RWPE1 (cell line): ENCODE measurements around the gene RHBDF2.

Source experiments
- CTCF ChIA-PET: fragments of 350-600 bp; sonication (Branson Sonifier 250); formaldehyde crosslinking; extraction: SDS; loops from one replicate; lab custom pipeline; 2021; lab: Yijun Ruan, JAX
- POLR2A ChIA-PET: fragments of 400-600 bp; formaldehyde crosslinking; extraction: SDS; loops from one replicate; lab custom pipeline; 2020; ENCODE audit warnings: antibody characterized with exemption; ENCODE audit not compliant: low non-redundant PET; lab: Yijun Ruan, JAX
- DNase-seq: peaks from one replicate; pipeline ENCODE4 v3.0.0; 2012; ENCODE audit warnings: low spot score
- H3K27ac ChIP-seq: fragments of 450-650 bp; 2 replicates; pipeline ENCODE4 v1.5.1; 2017
- CTCF ChIP-seq: fragments of 450-650 bp; conservative IDR thresholded peaks from 2 replicates; pipeline ENCODE4 v1.5.1; 2017; ENCODE audit warnings: low read depth, mild to moderate bottlenecking

Gene RHBDF2

GRCh38 chr17:76451506-76451905 is 49.7 kb downstream of the RHBDF2 start:
- CTCF ChIA-PET: interaction anchor here (0.6 to 0.7 kb wide), 3 partner anchors 17 to 214 kb away, joined by 3 read pairs; no protein-coding TSS in a partner anchor
- TF ChIP-seq CTCF: no peak
- no peak for DNase-seq
- H3K27ac ChIP-seq: no peak overlapping the region
- POLR2A ChIA-PET: no interaction called here

- DNase-seq: no peak
- ChIA-PET CTCF (interaction anchor here (0.9 to 2.5 kb wide), 3 partner anchors 10 to 74 kb away, joined by 4 to 12 read pairs (median 5); no protein-coding TSS in a partner anchor), POLR2A (interaction anchor here (0.6 kb wide), 1 partner anchor 132 kb away, joined by 3 read pairs; no protein-coding TSS in a partner anchor)
- TF ChIP-seq CTCF: no peak
- H3K27ac ChIP-seq: no peak overlapping the region
These were observed 52.1 kb downstream of the RHBDF2 start for GRCh38 chr17:76449126-76449525.

- no peak for TF ChIP-seq CTCF
- ChIA-PET POLR2A (no interaction called here), CTCF (interaction anchor here (2.5 kb wide), 1 partner anchor 40 kb away, joined by 12 read pairs; no protein-coding TSS in a partner anchor)
These were observed 53.1 kb downstream of the RHBDF2 start for GRCh38 chr17:76447931-76448652.

GRCh38 chr17:76446449-76447231 is 54.6 kb downstream of the RHBDF2 start:
- ChIA-PET POLR2A (no interaction called here), CTCF (no interaction called here)
- TF ChIP-seq CTCF: no peak
- DNase-seq: peak; percentile 96
- H3K27ac ChIP-seq: peak overlapping the region; percentile 77

More at GRCh38 chr17:76447931-76448652, 53.1 kb downstream of the RHBDF2 start:
- peak overlapping the region; percentile 28; the same call in 1 of the 2 replicates for H3K27ac ChIP-seq
- DNase-seq: no peak

- no peak for DNase-seq
- ChIA-PET CTCF (interaction anchor here (0.7 to 1.0 kb wide), 2 partner anchors 37 to 273 kb away, joined by 4 to 5 read pairs; no protein-coding TSS in a partner anchor), POLR2A (no interaction called here)
- no peak for TF ChIP-seq CTCF
- H3K27ac ChIP-seq: peak overlapping the region; percentile 77
These were observed 55.4 kb downstream of the RHBDF2 start for GRCh38 chr17:76445697-76446448.
